HG03469 (cell line): ENCODE measurements around the gene LTBP3.
A peak's percentile ranks its signal among the peaks of the same experiment; 100 is the strongest.

Source experiments
- ATAC-seq: cut with Tn5 transposase; IDR thresholded peaks from one replicate; pipeline ENCODE4 v1.9.1; 2021; ENCODE audit warnings: mild to moderate bottlenecking, moderate library complexity, moderate number of reproducible peaks; ENCODE audit not compliant: unreplicated experiment

Gene LTBP3

GRCh38 chr11:65586247-65586630 lies 28.1 kb upstream of the LTBP3 start:
- ATAC-seq: no peak

- ATAC-seq: no peak
Observed at GRCh38 chr11:65585396-65586246, 27.5 kb upstream of the LTBP3 start.

- ATAC-seq: no peak
Observed at GRCh38 chr11:65584723-65585171, 26.6 kb upstream of the LTBP3 start.

- no peak for ATAC-seq
Observed at GRCh38 chr11:65584106-65584505, 25.9 kb upstream of the LTBP3 start.

- ATAC-seq: no peak
Observed at GRCh38 chr11:65583589-65583988, 25.4 kb upstream of the LTBP3 start.

- no peak for ATAC-seq
Observed at GRCh38 chr11:65581928-65582327, 23.8 kb upstream of the LTBP3 start.

GRCh38 chr11:65580756-65581155 lies 22.6 kb upstream of the LTBP3 start:
- ATAC-seq: no peak

- ATAC-seq: no peak
Observed at GRCh38 chr11:65580031-65580692, 22.0 kb upstream of the LTBP3 start.

GRCh38 chr11:65579291-65579690 lies 21.1 kb upstream of the LTBP3 start:
- no peak for ATAC-seq

- ATAC-seq: no peak
Observed at GRCh38 chr11:65578667-65579066, 20.5 kb upstream of the LTBP3 start.

GRCh38 chr11:65578134-65578533 lies 20.0 kb upstream of the LTBP3 start:
- ATAC-seq: no peak

GRCh38 chr11:65577756-65578109 lies 19.6 kb upstream of the LTBP3 start:
- ATAC-seq: no peak

- no peak for ATAC-seq
Observed at GRCh38 chr11:65576867-65577755, 19.0 kb upstream of the LTBP3 start.

GRCh38 chr11:65576232-65576866 lies 18.2 kb upstream of the LTBP3 start:
- no peak for ATAC-seq

GRCh38 chr11:65575568-65576231 lies 17.5 kb upstream of the LTBP3 start, which contains the start of gene EHBP1L1:
Gene EHBP1L1 (plus strand): TSS chr11:65576053. CDS start chr11:65576303, 250 bp downstream.
- no peak for ATAC-seq

- no peak for ATAC-seq
Observed at GRCh38 chr11:65574811-65575567, 16.8 kb upstream of the LTBP3 start.

GRCh38 chr11:65574109-65574810 lies 16.1 kb upstream of the LTBP3 start:
- peak; percentile 13 for ATAC-seq

- ATAC-seq: no peak
Observed at GRCh38 chr11:65573391-65574079, 15.4 kb upstream of the LTBP3 start.
